Nephron (organoid): Measurements from ENCODE around the gene RTTN.

Experiments
- H3K27ac Mint-ChIP-seq, 3 experiments: 2 replicates each; pipeline ENCODE4 v1.8.0; 2020; ENCODE audit warnings: mixed read lengths in 3 of 3, mild to moderate bottlenecking in 2 of 3, moderate library complexity in 1 of 3
- H3K27me3 Mint-ChIP-seq: 2 replicates; pipeline ENCODE4 v1.8.0; 2021; ENCODE audit warnings: low read depth, mild to moderate bottlenecking, moderate library complexity, mixed read lengths
- H3K36me3 Mint-ChIP-seq: 2 replicates; pipeline ENCODE4 v1.8.0; 2020; ENCODE audit warnings: low read depth, mixed read lengths
- H3K4me1 Mint-ChIP-seq: 2 replicates; pipeline ENCODE4 v1.8.0; 2020; ENCODE audit warnings: mixed read lengths
- H3K4me3 Mint-ChIP-seq, 3 experiments: 2 replicates each; pipeline ENCODE4 v1.8.0; 2020; ENCODE audit warnings: mild to moderate bottlenecking in 3 of 3, mixed read lengths in 3 of 3, moderate library complexity in 2 of 3
- H3K9me3 Mint-ChIP-seq: 2 replicates; pipeline ENCODE4 v1.8.0; 2020; ENCODE audit warnings: mixed read lengths
- TF ChIP-seq, protein P1 (sequence below), 3 experiments: fragments of 200-600 bp; sonication (generic); IDR thresholded peaks; one replicate each; pipeline ENCODE4 v1.5.0; 2021; ENCODE audit warnings: antibody characterized with exemption in 3 of 3; ENCODE audit not compliant: unreplicated experiment in 3 of 3

Gene RTTN

DNA sequence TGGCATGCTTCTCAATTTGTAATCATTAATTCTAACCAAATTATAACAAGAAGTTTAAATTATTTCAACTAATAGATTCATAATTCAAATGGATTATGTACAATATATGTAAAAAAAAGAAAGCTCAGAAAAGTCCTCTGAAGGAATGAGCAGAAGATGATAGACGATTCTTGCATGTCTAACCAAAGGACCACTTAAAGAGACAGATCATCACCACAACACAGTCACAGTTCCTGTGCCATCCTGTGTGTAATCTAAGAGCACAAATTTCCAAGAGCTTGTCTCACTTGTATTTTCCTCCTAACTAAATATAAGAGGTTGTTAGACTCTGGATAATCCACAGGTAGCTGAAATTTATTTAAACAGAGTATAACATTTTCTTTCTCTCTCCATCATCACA, 135.5 kb downstream of the RTTN start:
- Mint-ChIP-seq H3K27me3 (no peaks in the 10 kb centered on the region), H3K9me3 (no peaks in the 10 kb centered on the region), H3K4me1 (no peaks in the 10 kb centered on the region)

DNA sequence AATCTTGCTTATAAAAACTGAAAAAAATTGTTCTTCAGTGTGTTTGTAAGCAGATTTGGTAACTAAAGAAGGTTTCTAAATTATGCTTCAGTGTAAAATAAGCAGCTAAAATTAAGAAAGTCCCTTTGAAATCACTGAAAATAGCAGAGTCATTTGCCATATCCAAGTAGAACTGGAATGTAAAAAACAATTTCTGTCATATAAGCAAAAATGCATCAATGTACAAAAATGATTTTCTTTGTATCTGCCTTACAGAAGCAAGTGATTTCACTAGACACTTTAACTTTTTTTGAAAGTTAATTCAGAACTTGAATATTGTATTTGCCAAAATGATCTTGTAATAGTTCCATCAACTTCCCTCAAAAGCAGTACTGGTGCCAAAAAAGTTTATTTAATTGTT, 136.1 kb downstream of the RTTN start:
- Mint-ChIP-seq H3K27ac (no peak overlapping the region), H3K27me3 (no peaks in the 10 kb centered on the region), H3K9me3 (no peaks in the 10 kb centered on the region), H3K4me1 (no peaks in the 10 kb centered on the region), H3K36me3 (peaks cover 7% of the 10 kb centered on the region), H3K4me3 (no peak overlapping the region)
- TF ChIP-seq, protein P1, sequence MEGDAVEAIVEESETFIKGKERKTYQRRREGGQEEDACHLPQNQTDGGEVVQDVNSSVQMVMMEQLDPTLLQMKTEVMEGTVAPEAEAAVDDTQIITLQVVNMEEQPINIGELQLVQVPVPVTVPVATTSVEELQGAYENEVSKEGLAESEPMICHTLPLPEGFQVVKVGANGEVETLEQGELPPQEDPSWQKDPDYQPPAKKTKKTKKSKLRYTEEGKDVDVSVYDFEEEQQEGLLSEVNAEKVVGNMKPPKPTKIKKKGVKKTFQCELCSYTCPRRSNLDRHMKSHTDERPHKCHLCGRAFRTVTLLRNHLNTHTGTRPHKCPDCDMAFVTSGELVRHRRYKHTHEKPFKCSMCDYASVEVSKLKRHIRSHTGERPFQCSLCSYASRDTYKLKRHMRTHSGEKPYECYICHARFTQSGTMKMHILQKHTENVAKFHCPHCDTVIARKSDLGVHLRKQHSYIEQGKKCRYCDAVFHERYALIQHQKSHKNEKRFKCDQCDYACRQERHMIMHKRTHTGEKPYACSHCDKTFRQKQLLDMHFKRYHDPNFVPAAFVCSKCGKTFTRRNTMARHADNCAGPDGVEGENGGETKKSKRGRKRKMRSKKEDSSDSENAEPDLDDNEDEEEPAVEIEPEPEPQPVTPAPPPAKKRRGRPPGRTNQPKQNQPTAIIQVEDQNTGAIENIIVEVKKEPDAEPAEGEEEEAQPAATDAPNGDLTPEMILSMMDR (IDR thresholded peaks at IDR 0.05; ENCODE audit: unreplicated experiment in 3 of 3): no peak

More for the DNA sequence above, 135.5 kb downstream of the RTTN start:
- TF ChIP-seq, protein P1 (IDR thresholded peaks at IDR 0.05; ENCODE audit: unreplicated experiment in 3 of 3): no peak
- Mint-ChIP-seq H3K4me3 (no peak overlapping the region), H3K36me3 (peaks cover 7% of the 10 kb centered on the region), H3K27ac (no peak overlapping the region)

DNA sequence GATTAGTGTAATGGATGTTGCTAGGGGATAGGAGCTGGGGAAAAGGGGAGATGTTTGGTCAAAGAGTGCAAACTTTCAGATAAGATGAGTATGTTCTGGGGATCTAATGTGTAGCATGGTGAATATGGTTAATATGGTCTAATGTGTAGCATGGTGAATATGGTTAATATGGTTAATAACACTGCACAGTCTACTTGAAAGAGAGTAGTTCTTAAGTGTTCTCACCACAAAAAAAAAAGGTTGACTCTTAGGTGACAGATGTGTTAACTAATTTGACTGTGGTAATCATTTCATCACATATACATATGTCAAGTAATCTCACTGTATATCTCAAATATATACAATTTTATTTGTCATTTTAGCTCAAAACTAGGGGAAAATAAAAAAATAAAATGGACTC, 136.5 kb downstream of the RTTN start:
- Mint-ChIP-seq H3K27me3 (no peaks in the 10 kb centered on the region), H3K9me3 (no peaks in the 10 kb centered on the region), H3K36me3 (peaks cover 4% of the 10 kb centered on the region), H3K27ac (no peak overlapping the region), H3K4me3 (no peak overlapping the region), H3K4me1 (no peaks in the 10 kb centered on the region)
- TF ChIP-seq, protein P1 (IDR thresholded peaks at IDR 0.05; ENCODE audit: unreplicated experiment in 3 of 3): no peak

DNA sequence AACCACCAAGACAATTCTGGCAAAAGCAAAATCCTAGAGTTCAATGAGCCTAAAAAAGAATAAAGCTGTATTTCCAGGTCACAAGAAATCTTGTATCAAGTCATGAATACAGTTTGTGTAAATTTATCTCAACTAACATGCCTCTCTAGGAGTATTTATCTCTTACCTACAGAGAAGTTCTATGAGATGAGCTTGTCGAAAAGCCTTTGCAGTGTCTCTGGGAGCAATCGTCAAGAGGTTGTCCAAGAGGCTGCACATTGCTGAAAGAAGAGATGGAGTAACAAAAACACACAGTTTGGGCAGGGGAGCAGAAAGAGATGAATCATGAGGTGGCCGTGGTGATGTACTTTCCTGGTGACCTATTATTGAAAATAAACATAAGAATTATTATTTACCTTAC, 145.8 kb downstream of the RTTN start:
- H3K9me3 Mint-ChIP-seq: no peaks in the 10 kb centered on the region

GRCh38 chr18:70058916-70059315, 146.6 kb downstream of the RTTN start:
- Mint-ChIP-seq H3K9me3 (no peaks in the 10 kb centered on the region), H3K4me1 (no peaks in the 10 kb centered on the region), H3K27ac (no peak overlapping the region), H3K27me3 (no peaks in the 10 kb centered on the region), H3K4me3 (no peak overlapping the region), H3K36me3 (peaks cover 30% of the 10 kb centered on the region)
- TF ChIP-seq, protein P1 (IDR thresholded peaks at IDR 0.05; ENCODE audit: unreplicated experiment in 3 of 3): no peak

More for the DNA sequence above, 145.8 kb downstream of the RTTN start:
- Mint-ChIP-seq H3K4me3 (no peak overlapping the region), H3K36me3 (peaks cover 30% of the 10 kb centered on the region), H3K27ac (no peak overlapping the region), H3K4me1 (no peaks in the 10 kb centered on the region), H3K27me3 (no peaks in the 10 kb centered on the region)
- TF ChIP-seq, protein P1 (IDR thresholded peaks at IDR 0.05; ENCODE audit: unreplicated experiment in 3 of 3): no peak

- Mint-ChIP-seq H3K27me3 (no peaks in the 10 kb centered on the region), H3K9me3 (no peaks in the 10 kb centered on the region), H3K36me3 (peaks cover 28% of the 10 kb centered on the region), H3K4me1 (no peaks in the 10 kb centered on the region), H3K27ac (no peak overlapping the region), H3K4me3 (no peak overlapping the region)
- TF ChIP-seq, protein P1 (IDR thresholded peaks at IDR 0.05; ENCODE audit: unreplicated experiment in 3 of 3): no peak
Observed at GRCh38 chr18:70047931-70048603, 157.4 kb downstream of the RTTN start.
